Neutrophil (primary cell): ENCODE results near the gene ITGB5.

ENCODE experiments used
- H3K27ac ChIP-seq: fragments of 200-600 bp; sonication (generic); 2 replicates; pipeline ENCODE4 v1.5.1; 2016; ENCODE audit warnings: mild to moderate bottlenecking, moderate library complexity
- H3K27me3 ChIP-seq: fragments of 200-600 bp; sonication (generic); 2 replicates; pipeline ENCODE4 v1.6.0; 2016; ENCODE audit warnings: mild to moderate bottlenecking
- H3K36me3 ChIP-seq: fragments of 200-600 bp; sonication (generic); 2 replicates; pipeline ENCODE4 v1.5.1; 2017
- H3K4me1 ChIP-seq, 2 experiments: fragments of 200-600 bp in 1 of 2; sonication (generic) in 1 of 2; 1 replicate in 1 of 2; 2 replicates in 1 of 2; pipeline versions ENCODE4 v1.5.1 to v1.6.1; 2013 to 2016; ENCODE audit warnings: low read depth in 1 of 2, low read length in 1 of 2, mild to moderate bottlenecking in 1 of 2, moderate library complexity in 1 of 2; ENCODE audit not compliant: control insufficient read depth in 1 of 2, insufficient read depth in 1 of 2
- H3K4me3 ChIP-seq, 2 experiments: fragments of 200-600 bp in 1 of 2; sonication (generic) in 1 of 2; 1 replicate in 1 of 2; 2 replicates in 1 of 2; pipeline ENCODE4 v1.5.1; 2013 to 2016; ENCODE audit warnings: low read depth in 1 of 2, low read length in 1 of 2, mild to moderate bottlenecking in 1 of 2, moderate library complexity in 1 of 2
- H3K9me3 ChIP-seq: fragments of 200-600 bp; sonication (generic); 2 replicates; pipeline ENCODE4 v1.5.1; 2016
- TF ChIP-seq, protein P1 (sequence below): fragments of 200-600 bp; sonication (generic); IDR thresholded peaks from 2 replicates; pipeline ENCODE4 v1.5.1; 2016; ENCODE audit warnings: antibody characterized with exemption

The ITGB5 gene

GRCh38 chr3:124773351-124774326 is 113.5 kb downstream of the ITGB5 start:
- Histone ChIP-seq H3K9me3 (no peaks in the 10 kb centered on the region), H3K36me3 (no peaks in the 10 kb centered on the region), H3K4me3 (no peak overlapping the region), H3K27ac (no peak overlapping the region), H3K4me1 (no peaks in the 10 kb centered on the region), H3K27me3 (peaks cover 44% of the 10 kb centered on the region)
- TF ChIP-seq, protein P1, sequence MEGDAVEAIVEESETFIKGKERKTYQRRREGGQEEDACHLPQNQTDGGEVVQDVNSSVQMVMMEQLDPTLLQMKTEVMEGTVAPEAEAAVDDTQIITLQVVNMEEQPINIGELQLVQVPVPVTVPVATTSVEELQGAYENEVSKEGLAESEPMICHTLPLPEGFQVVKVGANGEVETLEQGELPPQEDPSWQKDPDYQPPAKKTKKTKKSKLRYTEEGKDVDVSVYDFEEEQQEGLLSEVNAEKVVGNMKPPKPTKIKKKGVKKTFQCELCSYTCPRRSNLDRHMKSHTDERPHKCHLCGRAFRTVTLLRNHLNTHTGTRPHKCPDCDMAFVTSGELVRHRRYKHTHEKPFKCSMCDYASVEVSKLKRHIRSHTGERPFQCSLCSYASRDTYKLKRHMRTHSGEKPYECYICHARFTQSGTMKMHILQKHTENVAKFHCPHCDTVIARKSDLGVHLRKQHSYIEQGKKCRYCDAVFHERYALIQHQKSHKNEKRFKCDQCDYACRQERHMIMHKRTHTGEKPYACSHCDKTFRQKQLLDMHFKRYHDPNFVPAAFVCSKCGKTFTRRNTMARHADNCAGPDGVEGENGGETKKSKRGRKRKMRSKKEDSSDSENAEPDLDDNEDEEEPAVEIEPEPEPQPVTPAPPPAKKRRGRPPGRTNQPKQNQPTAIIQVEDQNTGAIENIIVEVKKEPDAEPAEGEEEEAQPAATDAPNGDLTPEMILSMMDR: no peak

DNA sequence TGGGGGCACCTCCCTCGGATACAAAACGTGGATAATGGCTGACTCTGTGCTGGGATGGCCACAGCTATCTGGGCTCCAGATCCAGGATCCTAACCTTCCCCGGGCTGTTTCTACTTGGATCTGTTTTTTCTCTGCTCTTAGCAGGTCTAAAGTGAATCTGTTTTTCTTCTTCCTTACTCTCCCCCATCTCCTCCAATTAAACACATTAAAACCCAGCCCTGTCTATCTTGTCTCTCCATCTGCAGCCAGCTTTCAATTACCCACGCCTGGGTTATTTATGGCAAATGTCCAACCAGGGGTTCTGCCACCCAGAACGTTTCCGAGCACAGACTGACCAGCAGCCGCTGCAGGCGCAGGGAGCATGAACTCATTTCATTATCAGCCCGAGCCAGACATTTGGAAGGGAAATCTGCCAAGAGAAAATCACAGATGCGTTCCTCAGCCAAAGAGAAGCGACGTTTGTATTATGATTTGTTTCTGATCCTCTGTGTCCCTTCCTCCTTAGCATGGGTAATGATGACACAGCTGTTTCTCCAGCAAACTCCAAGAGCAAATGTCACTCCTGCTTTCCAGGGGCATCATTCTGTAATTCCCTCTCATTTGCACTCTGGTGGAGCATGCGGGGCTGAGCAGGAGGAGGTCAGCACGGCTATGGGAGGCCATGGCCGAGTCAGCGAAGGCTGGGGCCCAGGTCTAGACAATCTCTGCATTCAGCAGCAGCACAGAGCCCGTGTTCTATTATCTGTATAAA is 114.9 kb downstream of the ITGB5 start:
- H3K36me3 ChIP-seq: no peaks in the 10 kb centered on the region
- H3K4me3 ChIP-seq: no peak overlapping the region
- peaks cover 44% of the 10 kb centered on the region for H3K27me3 ChIP-seq
- no peaks in the 10 kb centered on the region for H3K4me1 ChIP-seq
- H3K27ac ChIP-seq: no peak overlapping the region
- TF ChIP-seq, protein P1: no peak
- no peaks in the 10 kb centered on the region for H3K9me3 ChIP-seq

DNA sequence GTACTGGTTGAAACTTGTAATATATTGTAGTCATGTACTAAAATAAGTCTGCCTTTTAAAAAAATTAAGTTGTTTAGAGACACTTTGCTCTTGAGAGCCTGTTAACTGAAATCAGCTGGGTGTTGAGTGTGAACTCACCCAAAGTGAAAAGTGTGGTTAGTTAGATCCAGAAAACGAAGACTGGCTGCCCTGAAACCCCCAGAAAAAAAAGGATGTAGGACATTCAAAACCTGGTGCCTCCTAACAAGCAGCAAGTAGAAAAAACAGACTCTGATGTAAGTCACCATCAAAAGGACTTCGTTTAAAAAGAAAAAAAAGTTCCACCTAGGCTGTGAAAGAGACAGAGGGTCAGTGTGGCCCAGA is 116.1 kb downstream of the ITGB5 start:
- Histone ChIP-seq H3K27ac (no peak overlapping the region), H3K4me3 (no peak overlapping the region), H3K4me1 (no peaks in the 10 kb centered on the region), H3K27me3 (peaks cover 44% of the 10 kb centered on the region), H3K9me3 (no peaks in the 10 kb centered on the region), H3K36me3 (no peaks in the 10 kb centered on the region)
- TF ChIP-seq, protein P1: no peak

DNA sequence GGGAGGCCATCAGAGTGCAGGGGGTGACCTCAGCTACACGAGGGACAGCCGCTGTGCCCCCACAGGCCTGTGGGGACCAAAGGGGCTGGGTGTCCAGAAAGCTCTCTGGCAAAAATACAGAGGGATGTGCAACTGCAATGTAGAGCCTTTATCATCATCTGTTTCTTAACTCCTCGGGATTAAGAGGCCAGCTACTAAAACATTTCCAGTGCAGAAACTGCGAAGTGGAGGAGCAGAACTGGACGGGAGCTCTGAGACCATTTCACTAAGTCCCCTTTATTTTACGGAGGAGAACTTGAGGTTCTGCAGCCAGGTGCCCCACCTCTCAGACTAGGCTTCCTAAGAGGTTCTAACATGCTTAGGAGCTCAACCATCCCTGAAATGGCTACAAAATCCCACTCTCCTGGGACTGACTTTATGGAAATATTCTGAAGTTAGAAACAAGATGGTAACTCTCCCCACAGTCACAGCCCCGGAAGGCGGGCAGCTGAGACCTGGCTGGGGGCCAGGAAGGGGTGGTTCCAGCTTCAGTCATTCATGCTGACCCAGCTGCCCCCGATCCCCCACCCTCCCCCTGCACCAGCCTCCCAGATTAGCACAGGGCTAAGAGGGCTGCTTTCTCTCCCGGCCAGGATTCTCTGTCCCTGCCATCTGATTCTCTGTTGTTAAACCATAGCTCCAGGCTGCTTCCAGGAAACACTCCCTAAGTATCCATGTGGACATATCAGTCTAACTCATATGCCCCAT is 116.7 kb downstream of the ITGB5 start:
- peaks cover 44% of the 10 kb centered on the region for H3K27me3 ChIP-seq
- H3K4me3 ChIP-seq: no peak overlapping the region
- H3K36me3 ChIP-seq: no peaks in the 10 kb centered on the region
- no peak overlapping the region for H3K27ac ChIP-seq
- H3K4me1 ChIP-seq: no peaks in the 10 kb centered on the region
- TF ChIP-seq, protein P1: no peak
- H3K9me3 ChIP-seq: no peaks in the 10 kb centered on the region

DNA sequence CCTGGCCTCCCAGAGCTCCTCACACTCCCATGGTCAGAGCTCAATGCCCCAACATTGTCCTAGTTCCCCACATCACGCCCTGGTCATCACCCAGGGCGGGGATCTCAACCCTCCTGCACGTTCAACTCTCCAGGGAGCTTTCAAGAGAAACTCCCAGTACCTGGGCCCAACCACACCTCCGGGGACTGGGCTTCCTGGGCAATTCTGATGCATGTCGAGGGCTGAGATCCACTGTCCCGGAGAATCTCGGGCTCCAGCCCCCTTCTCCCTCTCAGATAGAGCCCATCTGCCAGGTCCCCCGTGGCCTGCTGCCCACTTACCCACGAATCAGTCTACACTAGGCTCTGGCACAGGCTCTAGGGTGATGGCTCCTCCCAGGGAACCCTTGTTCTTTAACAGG is 117.7 kb downstream of the ITGB5 start:
- H3K4me1 ChIP-seq: no peaks in the 10 kb centered on the region

More for the DNA sequence above, 117.7 kb downstream of the ITGB5 start:
- no peaks in the 10 kb centered on the region for H3K36me3 ChIP-seq
- H3K4me3 ChIP-seq: no peak overlapping the region
- no peak overlapping the region for H3K27ac ChIP-seq
- TF ChIP-seq, protein P1: no peak
- H3K27me3 ChIP-seq: peaks cover 44% of the 10 kb centered on the region
- no peaks in the 10 kb centered on the region for H3K9me3 ChIP-seq
